Esophagus squamous epithelium (tissue), 5 donors: ENCODE measurements around the gene EYS. TPM values are rescaled to one million over a fixed set of nuclear protein-coding genes. Genes with fewer than 3 reads are reported as not detected.

Source experiments
- DNase-seq: peaks from one replicate; lab custom pipeline; 2025; lab: John Stamatoyannopoulos, UW
- H3K27ac ChIP-seq, 4 donors: fragments of 200-600 bp; sonication (generic); one replicate each; pipeline ENCODE4 v1.5.1; 2016 to 2019; ENCODE audit warnings: mild to moderate bottlenecking in 1 of 4
- H3K27me3 ChIP-seq, 4 donors: fragments of 200-600 bp; sonication (generic); 1 replicate in 3 of 4; 2 replicates in 1 of 4; pipeline versions ENCODE4 v1.5.1 to v1.6.0; 2017 to 2021; ENCODE audit warnings: antibody characterized with exemption in 1 of 4
- H3K36me3 ChIP-seq, 3 donors: fragments of 200-600 bp; sonication (generic); one replicate each; pipeline ENCODE4 v1.5.1; 2016 to 2019
- H3K4me1 ChIP-seq, 3 donors: fragments of 200-600 bp; sonication (generic); one replicate each; pipeline ENCODE4 v1.5.1; 2017 to 2019
- H3K4me3 ChIP-seq, 4 donors: fragments of 200-600 bp; sonication (generic); 1 replicate in 3 of 4; 2 replicates in 1 of 4; pipeline ENCODE4 v1.5.1; 2016 to 2019; ENCODE audit warnings: mild to moderate bottlenecking in 2 of 4, moderate library complexity in 1 of 4
- H3K9me3 ChIP-seq, 3 donors: fragments of 200-600 bp; sonication (generic); one replicate each; pipeline ENCODE4 v1.5.1; 2016 to 2019
- POLR2A ChIP-seq, 4 donors: fragments of 450-650 bp; IDR thresholded peaks; one replicate each; pipeline ENCODE4 v1.6.1; 2017; ENCODE audit warnings: antibody characterized with exemption in 4 of 4, mild to moderate bottlenecking in 4 of 4, moderate library complexity in 3 of 4
- WGBS, 2 donors: methylation state at CpG; one replicate each; pipeline ENCODE4 v1.1.5; 2018; 5-methylcytosine and 5-hydroxymethylcytosine counted together
- intact Hi-C: fragments of 100-400 bp; cut with DNase I; formaldehyde crosslinking; loops from one replicate; pipeline ENCODE4 v1.15.0; 2022
- total RNA-seq, 4 donors: library from RNA; depleted of rRNA; stranded (reverse); fragments of >200 nt; gene quantifications; one replicate each; pipeline ENCODE4 v1.1.0, GENCODE V29; 2016
- TF ChIP-seq, protein P1 (sequence below), 6 experiments: fragments of 450-650 bp in 4 of 6; fragments of 200-600 bp in 2 of 6; sonication (generic) in 2 of 6; IDR thresholded peaks; one replicate each; pipeline ENCODE4 v1.5.1; 2016 to 2019; ENCODE audit warnings: antibody characterized with exemption in 6 of 6, mild to moderate bottlenecking in 4 of 6, moderate library complexity in 4 of 6
- donor health status: DM: yes; HTN: yes; CAD: no.

EYS gene
- total RNA-seq, 4 donors from 2014 or later, result 0.87 TPM; not detected in 3

GRCh38 chr6:64146876-64147275, 1560.2 kb downstream of the EYS start:
- H3K27ac ChIP-seq, result no peak overlapping the region
- 49 to 57% methylated on average over 2 of the region's 2 CpGs for WGBS, 2 donors
- no peaks in the 10 kb centered on the region for H3K27me3 ChIP-seq
- no peaks in the 10 kb centered on the region for H3K9me3 ChIP-seq
- intact Hi-C loops, result no loop called here
- TF ChIP-seq, protein P1, sequence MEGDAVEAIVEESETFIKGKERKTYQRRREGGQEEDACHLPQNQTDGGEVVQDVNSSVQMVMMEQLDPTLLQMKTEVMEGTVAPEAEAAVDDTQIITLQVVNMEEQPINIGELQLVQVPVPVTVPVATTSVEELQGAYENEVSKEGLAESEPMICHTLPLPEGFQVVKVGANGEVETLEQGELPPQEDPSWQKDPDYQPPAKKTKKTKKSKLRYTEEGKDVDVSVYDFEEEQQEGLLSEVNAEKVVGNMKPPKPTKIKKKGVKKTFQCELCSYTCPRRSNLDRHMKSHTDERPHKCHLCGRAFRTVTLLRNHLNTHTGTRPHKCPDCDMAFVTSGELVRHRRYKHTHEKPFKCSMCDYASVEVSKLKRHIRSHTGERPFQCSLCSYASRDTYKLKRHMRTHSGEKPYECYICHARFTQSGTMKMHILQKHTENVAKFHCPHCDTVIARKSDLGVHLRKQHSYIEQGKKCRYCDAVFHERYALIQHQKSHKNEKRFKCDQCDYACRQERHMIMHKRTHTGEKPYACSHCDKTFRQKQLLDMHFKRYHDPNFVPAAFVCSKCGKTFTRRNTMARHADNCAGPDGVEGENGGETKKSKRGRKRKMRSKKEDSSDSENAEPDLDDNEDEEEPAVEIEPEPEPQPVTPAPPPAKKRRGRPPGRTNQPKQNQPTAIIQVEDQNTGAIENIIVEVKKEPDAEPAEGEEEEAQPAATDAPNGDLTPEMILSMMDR (IDR thresholded peaks at IDR 0.05), result no peak
- TF ChIP-seq POLR2A (IDR thresholded peaks at IDR 0.05), result no peak
- DNase-seq, result no peak
- no peak overlapping the region for H3K4me3 ChIP-seq
- H3K4me1 ChIP-seq, result no peaks in the 10 kb centered on the region
- H3K36me3 ChIP-seq, result no peaks in the 10 kb centered on the region

DNA sequence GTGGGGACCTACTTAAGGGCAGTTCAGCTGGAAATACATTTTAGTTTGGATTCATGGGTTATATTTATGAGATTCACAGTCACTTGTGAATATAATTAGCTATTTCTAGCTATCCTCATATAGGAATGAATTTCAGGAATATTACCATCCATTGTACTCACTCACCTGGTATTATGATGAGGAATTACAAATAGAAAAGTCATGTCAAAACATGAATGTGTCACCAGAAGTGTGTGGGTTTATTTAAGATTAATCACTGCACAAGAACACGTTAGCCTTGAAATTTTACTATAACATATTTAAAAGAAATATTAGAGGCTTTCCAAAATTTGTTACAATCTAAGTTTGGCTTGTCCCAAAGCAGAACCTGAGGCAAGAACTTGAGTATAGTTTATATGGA, 1560.9 kb downstream of the EYS start:
- 13 to 29% methylated on average over 1 of the region's 1 CpG for WGBS, 2 donors
- DNase-seq, result no peak
- Histone ChIP-seq H3K9me3 (no peaks in the 10 kb centered on the region), H3K27ac (no peak overlapping the region), H3K4me3 (no peak overlapping the region), H3K4me1 (no peaks in the 10 kb centered on the region), H3K27me3 (no peaks in the 10 kb centered on the region), H3K36me3 (no peaks in the 10 kb centered on the region)
- TF ChIP-seq POLR2A (IDR thresholded peaks at IDR 0.05), result no peak
- TF ChIP-seq, protein P1 (IDR thresholded peaks at IDR 0.05), result no peak
- intact Hi-C loops, result no loop called here

DNA sequence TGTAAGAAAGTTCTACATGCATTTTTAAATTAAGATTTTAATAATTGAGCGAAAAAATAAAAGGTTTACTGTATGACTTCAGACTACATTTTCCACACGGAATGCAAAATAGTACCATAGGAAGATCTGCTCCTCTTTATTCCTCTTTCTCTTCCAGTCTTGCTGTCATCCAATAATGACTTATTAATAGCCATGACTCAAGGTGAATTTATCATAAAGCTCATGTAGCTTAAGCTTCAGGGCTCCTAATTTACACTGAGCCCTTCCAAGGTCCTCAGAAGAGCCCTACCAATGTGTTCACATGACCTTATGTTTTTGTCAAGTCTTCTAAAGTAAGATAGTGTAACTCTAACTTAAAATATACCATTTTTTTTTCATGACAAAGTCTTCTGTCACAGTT, 1561.4 kb downstream of the EYS start:
- H3K27ac ChIP-seq, result no peak overlapping the region
- intact Hi-C loops, result no loop called here
- no peaks in the 10 kb centered on the region for H3K36me3 ChIP-seq
- no peaks in the 10 kb centered on the region for H3K27me3 ChIP-seq
- 57 to 64% methylated on average over 2 of the region's 2 CpGs for WGBS, 2 donors
- H3K4me3 ChIP-seq, result no peak overlapping the region
- no peak for DNase-seq
- H3K9me3 ChIP-seq, result no peaks in the 10 kb centered on the region
- no peaks in the 10 kb centered on the region for H3K4me1 ChIP-seq
- TF ChIP-seq, protein P1 (IDR thresholded peaks at IDR 0.05), result no peak
- TF ChIP-seq POLR2A (IDR thresholded peaks at IDR 0.05), result no peak

GRCh38 chr6:64143101-64143500, 1563.9 kb downstream of the EYS start:
- no peak for DNase-seq
- H3K27me3 ChIP-seq, result no peaks in the 10 kb centered on the region
- 42 to 56% methylated on average over 2 of the region's 2 CpGs for WGBS, 2 donors
- TF ChIP-seq, protein P1 (IDR thresholded peaks at IDR 0.05), result no peak
- TF ChIP-seq POLR2A (IDR thresholded peaks at IDR 0.05), result no peak
- no peak overlapping the region for H3K4me3 ChIP-seq
- no peak overlapping the region for H3K27ac ChIP-seq
- intact Hi-C loops, result no loop called here
- no peaks in the 10 kb centered on the region for H3K4me1 ChIP-seq
- no peaks in the 10 kb centered on the region for H3K36me3 ChIP-seq
- H3K9me3 ChIP-seq, result no peaks in the 10 kb centered on the region

- no peak for DNase-seq
- Histone ChIP-seq H3K27me3 (no peaks in the 10 kb centered on the region), H3K9me3 (no peaks in the 10 kb centered on the region), H3K36me3 (no peaks in the 10 kb centered on the region), H3K27ac (no peak overlapping the region), H3K4me1 (no peaks in the 10 kb centered on the region), H3K4me3 (no peak overlapping the region)
- 58 to 91% methylated on average over 2 of the region's 2 CpGs for WGBS, 2 donors
- TF ChIP-seq, protein P1 (IDR thresholded peaks at IDR 0.05), result no peak
- TF ChIP-seq POLR2A (IDR thresholded peaks at IDR 0.05), result no peak
- intact Hi-C loops, result no loop called here
Observed at GRCh38 chr6:64141680-64142079, 1565.3 kb downstream of the EYS start.
